ENCODE measurements around the gene ADRB1. TPM values are rescaled to one million over a fixed set of nuclear protein-coding genes. Genes with fewer than 3 reads are reported as not detected.

Gene ADRB1
- total RNA-seq, 1 experiment from 2014 or later: 0.15 TPM

GRCh38 chr10:114058297-114058696 is 14.6 kb downstream of the ADRB1 start:
- Histone ChIP-seq H2AFZ (ENCODE audit: low read length) (no peak overlapping the region), H3K9me2 (replicated peaks; ENCODE audit: low read length) (no peaks in the 10 kb centered on the region), H3K27ac (ENCODE audit: low read length) (no peak overlapping the region), H3K9ac (ENCODE audit: low read length) (no peak overlapping the region), H3K79me2 (ENCODE audit: low read length) (no peaks in the 10 kb centered on the region), H3K4me2 (ENCODE audit: low read length) (no peak overlapping the region), H3K36me3 (ENCODE audit: low read depth, low read length) (no peaks in the 10 kb centered on the region), H3F3A (ENCODE audit: low read length, unreplicated experiment) (no peaks in the 10 kb centered on the region), H4K20me1 (ENCODE audit: low read length) (no peaks in the 10 kb centered on the region), H3K9me3 (ENCODE audit: low read length) (no peaks in the 10 kb centered on the region), H3K4me3 (ENCODE audit: low read length) (no peak overlapping the region), H3K27me3 (ENCODE audit: low read length) (no peaks in the 10 kb centered on the region), H3K4me1 (ENCODE audit: insufficient read depth, low read length) (no peaks in the 10 kb centered on the region)
- CTCF ChIA-PET: no interaction called here
- POLR2A ChIA-PET (ENCODE audit: unreplicated experiment): no interaction called here
- no TSS peak for BruUV-seq (replicated peaks)
- intact Hi-C loops (cut with micrococcal nuclease): no loop called here
- TF ChIP-seq CTCF (conservative IDR thresholded peaks at IDR 0.05; ENCODE audit: low read depth, low read length) (no peak), EZH2phosphoT487 (IDR thresholded peaks at IDR 0.05; ENCODE audit: borderline replicate concordance, low read length) (no peak), EZH2 (IDR thresholded peaks at IDR 0.05; ENCODE audit: low read length, unreplicated experiment) (no peak)
- ATAC-seq (no peak), DNase-seq (no peak)

GRCh38 chr10:114059561-114059960 is 15.9 kb downstream of the ADRB1 start:
- intact Hi-C loops (cut with micrococcal nuclease): no loop called here
- ATAC-seq (no peak), DNase-seq (no peak)
- H3K9ac ChIP-seq (ENCODE audit: low read length): no peak overlapping the region
- no peak overlapping the region for H2AFZ ChIP-seq (ENCODE audit: low read length)
- H3K79me2 ChIP-seq (ENCODE audit: low read length): no peaks in the 10 kb centered on the region
- CTCF ChIA-PET: no interaction called here
- H3K9me2 ChIP-seq (replicated peaks; ENCODE audit: low read length): no peaks in the 10 kb centered on the region
- no peak overlapping the region for H3K27ac ChIP-seq (ENCODE audit: low read length)
- no peaks in the 10 kb centered on the region for H3F3A ChIP-seq (ENCODE audit: low read length, unreplicated experiment)
- H3K9me3 ChIP-seq (ENCODE audit: low read length): no peaks in the 10 kb centered on the region
- no TSS peak for BruUV-seq (replicated peaks)
- no peak overlapping the region for H3K4me3 ChIP-seq (ENCODE audit: low read length)
- no peaks in the 10 kb centered on the region for H4K20me1 ChIP-seq (ENCODE audit: low read length)
- no peak for TF ChIP-seq CTCF (conservative IDR thresholded peaks at IDR 0.05; ENCODE audit: low read depth, low read length)
- TF ChIP-seq EZH2 (IDR thresholded peaks at IDR 0.05; ENCODE audit: low read length, unreplicated experiment): no peak
- TF ChIP-seq EZH2phosphoT487 (IDR thresholded peaks at IDR 0.05; ENCODE audit: borderline replicate concordance, low read length): no peak
- H3K27me3 ChIP-seq (ENCODE audit: low read length): no peaks in the 10 kb centered on the region
- no peaks in the 10 kb centered on the region for H3K4me1 ChIP-seq (ENCODE audit: insufficient read depth, low read length)
- H3K36me3 ChIP-seq (ENCODE audit: low read depth, low read length): no peaks in the 10 kb centered on the region
- POLR2A ChIA-PET (ENCODE audit: unreplicated experiment): no interaction called here
- no peak overlapping the region for H3K4me2 ChIP-seq (ENCODE audit: low read length)

- Histone ChIP-seq H3K9me3 (ENCODE audit: low read length) (no peaks in the 10 kb centered on the region), H4K20me1 (ENCODE audit: low read length) (no peaks in the 10 kb centered on the region), H3F3A (ENCODE audit: low read length, unreplicated experiment) (no peaks in the 10 kb centered on the region), H3K4me1 (ENCODE audit: insufficient read depth, low read length) (no peaks in the 10 kb centered on the region), H2AFZ (ENCODE audit: low read length) (no peak overlapping the region), H3K27me3 (ENCODE audit: low read length) (no peaks in the 10 kb centered on the region), H3K27ac (ENCODE audit: low read length) (no peak overlapping the region), H3K9me2 (replicated peaks; ENCODE audit: low read length) (no peaks in the 10 kb centered on the region), H3K79me2 (ENCODE audit: low read length) (no peaks in the 10 kb centered on the region), H3K9ac (ENCODE audit: low read length) (no peak overlapping the region), H3K4me3 (ENCODE audit: low read length) (no peak overlapping the region), H3K4me2 (ENCODE audit: low read length) (no peak overlapping the region), H3K36me3 (ENCODE audit: low read depth, low read length) (no peaks in the 10 kb centered on the region)
- POLR2A ChIA-PET (ENCODE audit: unreplicated experiment): no interaction called here
- CTCF ChIA-PET: no interaction called here
- TF ChIP-seq EZH2phosphoT487 (IDR thresholded peaks at IDR 0.05; ENCODE audit: borderline replicate concordance, low read length) (no peak), EZH2 (IDR thresholded peaks at IDR 0.05; ENCODE audit: low read length, unreplicated experiment) (no peak), CTCF (conservative IDR thresholded peaks at IDR 0.05; ENCODE audit: low read depth, low read length) (no peak)
- no TSS peak for BruUV-seq (replicated peaks)
- intact Hi-C loops (cut with micrococcal nuclease): loop anchor here (1.0 kb wide), 1 partner anchor 30 kb away; no protein-coding TSS in a partner anchor
- no peak for DNase-seq
- ATAC-seq: no peak
Observed at GRCh38 chr10:114060456-114060855, 16.8 kb downstream of the ADRB1 start.
